NCI-H510A (cell line): ENCODE data around the gene RXFP1.

ENCODE experiments used
- DNase-seq: peaks from one replicate; lab custom pipeline; 2025; lab: John Stamatoyannopoulos, UW

RXFP1 gene

GRCh38 chr4:158543191-158543590 is 21.5 kb downstream of the RXFP1 start:
- no peak for DNase-seq

- DNase-seq: no peak
Measured at GRCh38 chr4:158544141-158544540, 22.5 kb downstream of the RXFP1 start.

- DNase-seq: no peak
Measured at GRCh38 chr4:158553364-158553763, 31.7 kb downstream of the RXFP1 start.

- no peak for DNase-seq
Measured at GRCh38 chr4:158560284-158560683, 38.6 kb downstream of the RXFP1 start.

GRCh38 chr4:158566860-158567259 is 45.2 kb downstream of the RXFP1 start:
- no peak for DNase-seq

GRCh38 chr4:158571736-158572135 is 50.1 kb downstream of the RXFP1 start:
- no peak for DNase-seq

GRCh38 chr4:158572608-158573007 is 50.9 kb downstream of the RXFP1 start:
- no peak for DNase-seq

- no peak for DNase-seq
Measured at GRCh38 chr4:158578476-158578875, 56.8 kb downstream of the RXFP1 start.

- DNase-seq: no peak
Measured at GRCh38 chr4:158580064-158580463, 58.4 kb downstream of the RXFP1 start.

GRCh38 chr4:158581161-158581560 is 59.5 kb downstream of the RXFP1 start:
- no peak for DNase-seq

GRCh38 chr4:158586881-158587280 is 65.2 kb downstream of the RXFP1 start:
- no peak for DNase-seq

- DNase-seq: no peak
Measured at GRCh38 chr4:158588285-158588684, 66.6 kb downstream of the RXFP1 start.

- DNase-seq: no peak
Measured at GRCh38 chr4:158588777-158589176, 67.1 kb downstream of the RXFP1 start.

- DNase-seq: no peak
Measured at GRCh38 chr4:158590306-158590705, 68.6 kb downstream of the RXFP1 start.

GRCh38 chr4:158590824-158591223 is 69.1 kb downstream of the RXFP1 start:
- DNase-seq: no peak

GRCh38 chr4:158597879-158598596 is 76.4 kb downstream of the RXFP1 start:
- DNase-seq: no peak

- no peak for DNase-seq
Measured at GRCh38 chr4:158599150-158599549, 77.5 kb downstream of the RXFP1 start.

- no peak for DNase-seq
Measured at GRCh38 chr4:158599765-158600498, 78.2 kb downstream of the RXFP1 start.

- DNase-seq: no peak
Measured at GRCh38 chr4:158604369-158604768, 82.7 kb downstream of the RXFP1 start.

GRCh38 chr4:158605393-158605792 is 83.7 kb downstream of the RXFP1 start:
- DNase-seq: no peak

- no peak for DNase-seq
Measured at GRCh38 chr4:158606969-158607368, 85.3 kb downstream of the RXFP1 start.

- DNase-seq: no peak
Measured at GRCh38 chr4:158609116-158609515, 87.4 kb downstream of the RXFP1 start.

- DNase-seq: no peak
Measured at GRCh38 chr4:158610790-158611189, 89.1 kb downstream of the RXFP1 start.

GRCh38 chr4:158613046-158613445 is 91.4 kb downstream of the RXFP1 start:
- DNase-seq: no peak
